ENCODE data around the gene NHLRC2.

- TF ChIP-seq CTCF (IDR thresholded peaks at IDR 0.05), result no peak
- no peak for TF ChIP-seq POLR2A (IDR thresholded peaks at IDR 0.05)
These were observed 63.2 kb downstream of the NHLRC2 start for GRCh38 chr10:113917636-113918035.

All from sigmoid colon (tissue), 3 donors.